A549 (cell line): ENCODE data around the gene HYAL4. TPM values are rescaled to one million over a fixed set of nuclear protein-coding genes. Genes with fewer than 3 reads are reported as not detected.
A peak's percentile ranks its signal among the peaks of the same experiment; 100 is the strongest.
"Not testable (repeated sequence)": the region's sequence is repeated elsewhere in the genome, so short reads cannot be mapped to it uniquely, and the experiment has no call there.

Experiments
- ATAC-seq, 2 experiments: fragments of 200-7000 bp in 1 of 2; fragments of >200 bp in 1 of 2; cut with Nextera tagmentation in 1 of 2; cut with Tn5 transposase in 1 of 2; 3 replicates each; pipeline versions ENCODE4 v1.8.0 to v1.9.1; 2018 to 2020; ENCODE audit warnings: mild to moderate bottlenecking in 1 of 2, moderate library complexity in 1 of 2
- CTCF ChIA-PET: fragments of 300-600 bp; sonication (Branson Sonifier 250); formaldehyde crosslinking; extraction: SDS; loops from one replicate; lab custom pipeline; 2021; ENCODE audit warnings: antibody characterized with exemption, inconsistent platforms; lab: Yijun Ruan, JAX
- POLR2A ChIA-PET: fragments of 350-600 bp; formaldehyde crosslinking; extraction: SDS; loops from one replicate; lab custom pipeline; 2021; ENCODE audit warnings: antibody characterized with exemption, inconsistent platforms; lab: Yijun Ruan, JAX
- DNase-seq, 2 experiments: peaks; one replicate each; pipeline versions ENCODE4 v3.0.0 to v3.0.0-alpha.2; 2011 to 2016; ENCODE audit warnings: low read depth in 1 of 2, low spot score in 1 of 2
- FAIRE-seq: peaks from 2 replicates; lab custom pipeline; 2011; peaks lifted over from hg19 to GRCh38; lab: Jason Lieb, UNC
- H3K27ac ChIP-seq, 2 experiments: fragments of >200 bp; sonication (Bioruptor Twin); formaldehyde crosslinking; 3 replicates each; pipeline ENCODE4 v1.5.1; 2016 to 2017
- H3K4me1 ChIP-seq: fragments of >200 bp; sonication (Bioruptor Twin); formaldehyde crosslinking; 3 replicates; pipeline ENCODE4 v1.6.1; 2016
- H3K4me2 ChIP-seq: fragments of >200 bp; sonication (Bioruptor Twin); formaldehyde crosslinking; 3 replicates; pipeline ENCODE4 v1.6.1; 2016
- H3K4me3 ChIP-seq: fragments of >200 bp; sonication (Bioruptor Twin); formaldehyde crosslinking; 3 replicates; pipeline ENCODE4 v1.5.1; 2016
- H3K9me3 ChIP-seq: fragments of >200 bp; sonication (Bioruptor Twin); formaldehyde crosslinking; 3 replicates; pipeline ENCODE4 v1.6.1; 2016
- CBX2 ChIP-seq: fragments of 200-600 bp; sonication (generic); IDR thresholded peaks from 2 replicates; pipeline ENCODE4 v1.6.1; 2016; ENCODE audit warnings: low read depth, mild to moderate bottlenecking, borderline replicate concordance
- EP300 ChIP-seq, 2 experiments: fragments of >200 bp; sonication (Bioruptor Twin); formaldehyde crosslinking; IDR thresholded peaks; 2 replicates in 1 of 2; 3 replicates in 1 of 2; pipeline ENCODE4 v1.6.1; 2016 to 2017
- HOXB5 ChIP-seq: fragments of 250-450 bp; sonication (Bioruptor Pico); IDR thresholded peaks from 2 replicates; pipeline ENCODE4 v1.5.0; 2020; ENCODE audit warnings: mild to moderate bottlenecking, moderate library complexity
- JUNB ChIP-seq: fragments of >200 bp; sonication (Bioruptor Twin); formaldehyde crosslinking; IDR thresholded peaks from 2 replicates; pipeline ENCODE4 v1.6.1; 2016
- KDM1A ChIP-seq: fragments of 200-600 bp; sonication (generic); IDR thresholded peaks from 2 replicates; pipeline ENCODE4 v1.6.1; 2016; ENCODE audit warnings: low read depth, mild to moderate bottlenecking
- KDM5A ChIP-seq: fragments of 200-600 bp; sonication (generic); IDR thresholded peaks from 2 replicates; pipeline ENCODE4 v1.6.1; 2016; ENCODE audit warnings: antibody characterized with exemption, mild to moderate bottlenecking
- NR3C1 ChIP-seq: fragments of >200 bp; sonication (Bioruptor Twin); formaldehyde crosslinking; IDR thresholded peaks from 3 replicates; pipeline ENCODE4 v1.6.1; 2017
- POLR2A ChIP-seq: IDR thresholded peaks from 2 replicates; pipeline ENCODE4 v1.6.1; 2012; ENCODE audit warnings: mild to moderate bottlenecking, low read length
- RAD21 ChIP-seq, 2 experiments: fragments of >200 bp in 1 of 2; sonication (Bioruptor Twin) in 1 of 2; formaldehyde crosslinking in 1 of 2; IDR thresholded peaks in 1 of 2; conservative IDR thresholded peaks in 1 of 2; 2 replicates in 1 of 2; 3 replicates in 1 of 2; pipeline ENCODE4 v1.6.1; 2012 to 2018; ENCODE audit warnings: inconsistent platforms in 1 of 2
- RCOR1 ChIP-seq: fragments of 150-350 bp; IDR thresholded peaks from 2 replicates; pipeline ENCODE4 v1.6.1; 2014; ENCODE audit warnings: antibody characterized with exemption, low read length, low read depth
- SMC3 ChIP-seq: fragments of >200 bp; sonication (Bioruptor Twin); formaldehyde crosslinking; IDR thresholded peaks from 3 replicates; pipeline ENCODE4 v1.6.1; 2018; ENCODE audit warnings: inconsistent platforms
- ZSCAN20 ChIP-seq: fragments of 250-450 bp; sonication (Bioruptor Pico); IDR thresholded peaks from 2 replicates; pipeline ENCODE4 v1.8.0; 2022; ENCODE audit warnings: mild to moderate bottlenecking, moderate library complexity
- whole genome bisulfite sequencing: methylation state at CpG from one replicate; pipeline ENCODE4 v1.1.6; 2017; ENCODE audit errors: missing lambda C conversion rate; 5-methylcytosine and 5-hydroxymethylcytosine counted together
- polyA plus RNA-seq, 4 experiments: library from polyadenylated mRNA; depleted of rRNA in 3 of 4; stranded (reverse); fragments of >200 nt; fragmentation: RNase III in 1 of 4; extraction: RNeasy Plus Mini Kit Qiagen cat#74134 plus additional on column Dnase treatment in 1 of 4; gene quantifications; 2 replicates in 3 of 4; 3 replicates in 1 of 4; pipeline ENCODE4 v1.2.3, GENCODE V29; 2011 to 2017
- TF ChIP-seq, protein P1 (sequence below): IDR thresholded peaks from 2 replicates; pipeline ENCODE4 v1.6.1; 2012; ENCODE audit warnings: low read depth, borderline replicate concordance
- TF ChIP-seq, protein P2 (sequence below): fragments of 250-450 bp; sonication (Bioruptor Pico); IDR thresholded peaks from 2 replicates; pipeline ENCODE4 v1.5.0; 2020; ENCODE audit warnings: low read depth, mild to moderate bottlenecking, moderate library complexity
- TF ChIP-seq, protein P3 (sequence below): fragments of >200 bp; sonication (Bioruptor Twin); formaldehyde crosslinking; IDR thresholded peaks from 3 replicates; pipeline ENCODE4 v1.6.1; 2016

HYAL4 gene
- polyA plus RNA-seq, 2 of the 4 experiments (the other 2 are of a cell fraction), result 0.30 TPM; not detected in 1

DNA sequence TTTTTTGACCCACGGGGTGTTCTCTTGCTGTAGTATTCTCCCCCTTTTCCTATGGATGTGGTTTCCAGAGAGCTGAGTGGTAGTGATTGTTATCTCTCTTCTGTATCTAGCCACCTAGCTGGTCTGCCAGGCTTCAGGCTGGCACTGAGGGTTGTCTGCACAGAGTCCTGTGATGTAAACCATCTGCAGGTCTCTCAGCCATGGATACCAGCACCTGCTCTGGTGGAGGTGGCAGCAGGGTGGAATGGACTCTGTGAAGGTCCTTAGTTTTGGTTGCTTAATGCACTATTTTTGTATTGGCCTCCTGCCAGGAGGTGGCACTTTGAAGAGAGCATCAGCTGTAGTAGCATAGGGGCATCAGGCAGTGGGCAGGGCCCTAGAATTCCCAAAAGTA, 851 bp downstream of the HYAL4 start:
- ChIA-PET POLR2A (no interaction called here), CTCF (interaction anchor here (0.6 to 3.9 kb wide), 6 partner anchors 12 to 148 kb away, joined by 3 to 19 read pairs (median 5); no protein-coding TSS in a partner anchor)
- Histone ChIP-seq H3K4me2 (peak overlapping the region; percentile 29; the same call in 2 of the 3 replicates), H3K27ac (no peak overlapping the region), H3K4me1 (0 out of 3 replicates have a peak, but pooled peaks cover 5% of the 10 kb centered on the region), H3K4me3 (no peak overlapping the region), H3K9me3 (no peaks in the 10 kb centered on the region; the same call in 2 of the 3 replicates)
- FAIRE-seq, result no peak
- 48% methylated on average over 1 of the region's 1 CpG for WGBS
- TF ChIP-seq RCOR1 (no peak), HOXB5 (no peak), NR3C1 (no peak), JUNB (no peak), EP300 (IDR thresholded peaks at IDR 0.05) (no peak), POLR2A (no peak), RAD21 (conservative IDR thresholded peaks at IDR 0.05 in 1 of 2, IDR thresholded peaks at IDR 0.05 in 1 of 2) (no peak)
- peak in 1 of 2 experiments; percentile 28; a peak in 2 of 6 replicates for ATAC-seq
- DNase-seq, result no peak

DNA sequence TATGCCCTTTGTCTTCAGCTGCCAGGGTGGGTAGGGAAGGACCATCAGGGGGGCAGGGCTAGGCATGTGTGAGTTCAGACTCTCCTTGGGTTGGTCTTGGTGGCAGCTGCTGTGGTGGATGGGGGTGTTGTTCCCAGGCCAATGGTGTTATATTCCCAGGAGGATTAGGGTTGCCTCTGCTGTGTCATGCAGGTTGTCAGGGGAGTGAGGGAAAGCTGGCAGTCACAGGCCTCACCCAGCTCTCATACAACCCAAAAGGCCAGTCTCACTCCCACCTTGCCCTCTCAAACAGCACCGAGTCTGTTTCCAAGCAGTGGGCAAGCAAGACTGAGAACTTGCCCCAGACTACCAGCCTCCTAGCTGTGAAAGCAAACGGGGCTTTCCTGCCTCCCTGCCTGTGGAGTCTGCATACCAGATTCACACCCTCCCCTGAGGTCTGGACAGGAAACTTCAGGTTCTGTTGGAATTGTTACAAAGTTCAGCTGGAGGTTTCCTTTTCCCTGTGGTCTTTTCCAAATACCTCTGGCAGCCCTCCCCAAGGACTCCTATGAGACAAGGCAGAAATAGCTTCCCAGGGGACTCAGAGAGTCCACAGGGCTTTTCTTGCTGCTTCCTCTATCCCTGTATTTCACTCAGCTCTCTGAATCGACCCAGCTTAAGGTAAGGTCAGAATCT, 1.4 kb downstream of the HYAL4 start:
- 9% methylated on average over 2 of the region's 3 CpGs for WGBS
- H3K4me2 ChIP-seq, result peak overlapping the region; percentile 29; the same call in 2 of the 3 replicates
- DNase-seq (peak in 1 of 2 experiments; percentile 33), FAIRE-seq (no peak), ATAC-seq (peak; percentile 68 to 84; a peak in 4 of 6 replicates)
- no peak overlapping the region for H3K27ac ChIP-seq
- H3K9me3 ChIP-seq, result no peaks in the 10 kb centered on the region; the same call in 2 of the 3 replicates
- H3K4me1 ChIP-seq, result 0 out of 3 replicates have a peak, but pooled peaks cover 5% of the 10 kb centered on the region
- CTCF ChIA-PET, result interaction anchor here (0.6 to 3.9 kb wide), 5 partner anchors 11 to 149 kb away, joined by 3 to 19 read pairs (median 6); no protein-coding TSS in a partner anchor
- POLR2A ChIA-PET, result no interaction called here
- H3K4me3 ChIP-seq, result no peak overlapping the region
- TF ChIP-seq SMC3 (no peak), HOXB5 (no peak)
- TF ChIP-seq, protein P1, sequence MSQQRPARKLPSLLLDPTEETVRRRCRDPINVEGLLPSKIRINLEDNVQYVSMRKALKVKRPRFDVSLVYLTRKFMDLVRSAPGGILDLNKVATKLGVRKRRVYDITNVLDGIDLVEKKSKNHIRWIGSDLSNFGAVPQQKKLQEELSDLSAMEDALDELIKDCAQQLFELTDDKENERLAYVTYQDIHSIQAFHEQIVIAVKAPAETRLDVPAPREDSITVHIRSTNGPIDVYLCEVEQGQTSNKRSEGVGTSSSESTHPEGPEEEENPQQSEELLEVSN, result no peak
- TF ChIP-seq, protein P2, sequence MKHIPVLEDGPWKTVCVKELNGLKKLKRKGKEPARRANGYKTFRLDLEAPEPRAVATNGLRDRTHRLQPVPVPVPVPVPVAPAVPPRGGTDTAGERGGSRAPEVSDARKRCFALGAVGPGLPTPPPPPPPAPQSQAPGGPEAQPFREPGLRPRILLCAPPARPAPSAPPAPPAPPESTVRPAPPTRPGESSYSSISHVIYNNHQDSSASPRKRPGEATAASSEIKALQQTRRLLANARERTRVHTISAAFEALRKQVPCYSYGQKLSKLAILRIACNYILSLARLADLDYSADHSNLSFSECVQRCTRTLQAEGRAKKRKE, result no peak
- TF ChIP-seq, protein P3, sequence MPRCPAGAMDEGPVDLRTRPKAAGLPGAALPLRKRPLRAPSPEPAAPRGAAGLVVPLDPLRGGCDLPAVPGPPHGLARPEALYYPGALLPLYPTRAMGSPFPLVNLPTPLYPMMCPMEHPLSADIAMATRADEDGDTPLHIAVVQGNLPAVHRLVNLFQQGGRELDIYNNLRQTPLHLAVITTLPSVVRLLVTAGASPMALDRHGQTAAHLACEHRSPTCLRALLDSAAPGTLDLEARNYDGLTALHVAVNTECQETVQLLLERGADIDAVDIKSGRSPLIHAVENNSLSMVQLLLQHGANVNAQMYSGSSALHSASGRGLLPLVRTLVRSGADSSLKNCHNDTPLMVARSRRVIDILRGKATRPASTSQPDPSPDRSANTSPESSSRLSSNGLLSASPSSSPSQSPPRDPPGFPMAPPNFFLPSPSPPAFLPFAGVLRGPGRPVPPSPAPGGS, result no peak

DNA sequence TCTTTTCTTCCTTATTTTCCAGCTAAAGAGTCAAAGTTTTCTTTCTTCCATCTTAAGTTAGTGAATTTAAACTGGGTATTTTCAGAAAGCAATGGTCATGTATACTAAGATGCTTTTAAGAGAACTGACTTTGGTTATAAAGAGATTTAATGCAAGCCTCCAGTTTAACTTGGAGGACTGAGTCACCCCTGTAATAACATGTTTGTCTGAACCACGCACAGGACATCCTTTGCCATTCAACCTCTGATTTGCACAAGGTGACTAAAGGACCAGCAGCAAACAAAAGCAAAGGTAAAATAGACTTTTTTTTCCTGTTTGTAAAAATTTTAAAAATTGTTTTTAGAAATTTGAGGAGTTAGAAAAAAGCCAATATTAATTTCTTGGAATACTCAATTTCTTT, 2.9 kb downstream of the HYAL4 start:
- no peaks in the 10 kb centered on the region; the same call in 2 of the 3 replicates for H3K9me3 ChIP-seq
- ChIA-PET POLR2A (no interaction called here), CTCF (no interaction called here)
- TF ChIP-seq CBX2, result no peak
- no peak for TF ChIP-seq ZSCAN20 (CRISPR knock-in tag)
- TF ChIP-seq SMC3, result no peak
- TF ChIP-seq KDM1A, result no peak
- no peak for TF ChIP-seq KDM5A
- ATAC-seq (no peak), DNase-seq (no peak), FAIRE-seq (no peak)
- H3K4me2 ChIP-seq, result no peak overlapping the region
- H3K27ac ChIP-seq, result no peak overlapping the region
- WGBS, result 75% methylated on average over 1 of the region's 1 CpG
- no peak overlapping the region for H3K4me3 ChIP-seq
- H3K4me1 ChIP-seq, result 0 out of 3 replicates have a peak, but pooled peaks cover 5% of the 10 kb centered on the region

DNA sequence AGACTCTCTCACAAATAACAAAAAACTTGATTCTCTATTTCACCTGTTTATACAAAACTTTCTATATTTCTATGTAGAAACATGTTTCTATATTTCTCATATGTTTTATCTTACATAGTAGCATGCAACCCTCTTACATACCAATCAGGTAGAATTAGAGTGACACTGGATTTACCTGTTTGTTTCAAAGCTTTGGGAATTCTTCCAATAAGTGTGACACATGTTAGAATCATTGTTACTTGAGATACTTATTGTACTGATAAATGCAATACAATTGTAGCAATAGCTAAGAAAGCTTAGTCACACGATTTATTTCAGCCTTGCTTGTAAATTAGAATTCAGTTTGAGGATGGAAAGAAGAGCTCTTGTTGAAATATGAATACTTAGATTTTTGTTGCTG, 4.9 kb downstream of the HYAL4 start:
- no peak overlapping the region for H3K4me3 ChIP-seq
- no peaks in the 10 kb centered on the region; the same call in 2 of the 3 replicates for H3K9me3 ChIP-seq
- no peak for TF ChIP-seq RCOR1
- H3K4me1 ChIP-seq, result 0 out of 3 replicates have a peak, but pooled peaks cover 5% of the 10 kb centered on the region
- ATAC-seq, result no peak
- CTCF ChIA-PET, result interaction anchor here (0.5 kb wide), 1 partner anchor 669 kb away, joined by 3 read pairs; no protein-coding TSS in a partner anchor
- no peak for FAIRE-seq
- H3K27ac ChIP-seq, result no peak overlapping the region
- WGBS, result 25% methylated on average over 1 of the region's 1 CpG
- no peak overlapping the region for H3K4me2 ChIP-seq
- POLR2A ChIA-PET, result no interaction called here
- DNase-seq, result no peak

DNA sequence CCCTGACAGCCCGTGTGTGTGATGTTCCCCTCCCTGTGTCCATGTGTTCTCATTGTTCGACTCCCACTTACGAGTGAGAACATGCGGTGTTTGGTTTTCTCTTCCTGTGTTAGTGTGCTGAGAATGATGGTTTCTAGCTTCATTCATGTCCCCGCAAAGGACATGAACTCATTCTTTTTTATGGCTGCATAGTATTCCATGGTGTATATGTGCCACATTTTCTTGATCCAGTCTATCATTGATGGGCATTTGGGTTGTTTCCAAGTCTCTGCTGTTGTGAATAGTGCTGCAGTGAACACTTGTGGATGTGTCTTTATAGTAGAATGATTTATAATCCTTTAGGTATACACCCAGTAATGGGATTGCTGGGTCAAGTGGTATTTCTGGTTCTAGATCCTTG, 6.4 kb downstream of the HYAL4 start:
- FAIRE-seq, DNase-seq, H3K4me1 ChIP-seq, H3K27ac ChIP-seq, H3K9me3 ChIP-seq, POLR2A ChIA-PET, CTCF ChIA-PET, H3K4me3 ChIP-seq, ATAC-seq, H3K4me2 ChIP-seq: not testable (repeated sequence)
- WGBS, result 74% methylated on average over 5 of the region's 5 CpGs

DNA sequence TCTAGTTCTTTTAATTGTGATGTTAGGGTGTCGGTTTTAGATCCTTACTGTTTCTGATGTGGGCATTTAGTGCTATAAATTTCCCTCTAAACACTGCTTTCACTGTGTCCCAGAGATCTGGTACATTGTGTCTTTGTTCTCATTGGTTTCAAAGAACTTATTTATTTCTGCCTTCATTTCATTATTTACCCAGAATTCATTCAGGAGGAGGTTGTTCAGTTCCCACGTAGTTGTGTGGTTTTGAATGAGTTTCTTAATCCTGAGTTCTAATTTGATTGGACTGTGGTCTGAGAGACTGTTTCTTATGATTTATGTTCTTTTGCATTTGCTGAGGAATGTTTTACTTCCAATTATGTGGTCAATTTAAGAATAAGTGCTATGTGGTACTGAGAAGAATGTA, 9.3 kb downstream of the HYAL4 start:
- POLR2A ChIA-PET, result interaction anchor here (0.6 kb wide), 1 partner anchor 84 kb away, joined by 3 read pairs; no protein-coding TSS in a partner anchor
- H3K4me1 ChIP-seq, CTCF ChIA-PET, H3K4me2 ChIP-seq, ATAC-seq, H3K4me3 ChIP-seq, DNase-seq, H3K9me3 ChIP-seq, H3K27ac ChIP-seq, FAIRE-seq: not testable (repeated sequence)
- 0% methylated on average over 2 of the region's 2 CpGs for WGBS
